SU-DHL-6 (cell line): ENCODE data around the gene DHRS12.

Experiments
- H2AFZ ChIP-seq: fragments of 200-600 bp; sonication (generic); 2 replicates; pipeline ENCODE4 v1.6.1; 2014; ENCODE audit warnings: low read depth, mild to moderate bottlenecking, moderate library complexity, mixed read lengths, antibody characterized with exemption, low read length; ENCODE audit not compliant: severe bottlenecking
- H3F3A ChIP-seq: fragments of 200-600 bp; shearing (Covaris generic); 2 replicates; pipeline ENCODE4 v1.6.0; 2016; ENCODE audit warnings: antibody characterized with exemption, mild to moderate bottlenecking; ENCODE audit not compliant: insufficient read depth
- H3K27ac ChIP-seq: fragments of 200-600 bp; sonication (generic); 2 replicates; pipeline ENCODE4 v1.5.1; 2016; ENCODE audit warnings: low read depth, mild to moderate bottlenecking, low read length, moderate library complexity, mixed read lengths
- H3K27me3 ChIP-seq: fragments of 200-600 bp; sonication (generic), shearing (Covaris generic); 2 replicates; pipeline ENCODE4 v1.6.0; 2014; ENCODE audit warnings: mild to moderate bottlenecking, low read length
- H3K36me3 ChIP-seq: fragments of 200-600 bp; sonication (generic); 2 replicates; pipeline ENCODE4 v1.6.1; 2014; ENCODE audit warnings: mild to moderate bottlenecking, low read length, mixed read lengths
- H3K4me2 ChIP-seq: fragments of 300-600, 200-600 bp; shearing (Covaris generic), sonication (generic); 2 replicates; pipeline ENCODE4 v1.6.0; 2014; ENCODE audit warnings: low read length, low read depth, mild to moderate bottlenecking; ENCODE audit not compliant: poor library complexity, severe bottlenecking
- H3K4me3 ChIP-seq: fragments of 200-600 bp; sonication (generic); 2 replicates; pipeline ENCODE4 v1.5.1; 2014; ENCODE audit warnings: antibody characterized with exemption, low read length, mild to moderate bottlenecking, mixed read lengths; ENCODE audit not compliant: insufficient read depth, poor library complexity, severe bottlenecking
- H3K79me2 ChIP-seq: fragments of 200-600 bp; sonication (generic); 2 replicates; pipeline ENCODE4 v1.6.1; 2014; ENCODE audit warnings: mild to moderate bottlenecking, low read length, moderate library complexity; ENCODE audit not compliant: insufficient read depth
- H3K9ac ChIP-seq: fragments of 200-600 bp; sonication (generic); 2 replicates; pipeline ENCODE4 v1.7.0; 2014; ENCODE audit warnings: mild to moderate bottlenecking, low read length
- H3K9me2 ChIP-seq: fragments of 200-600 bp; sonication (generic); replicated peaks from 2 replicates; pipeline ENCODE4 v1.6.1; 2014; ENCODE audit warnings: low read length; ENCODE audit not compliant: insufficient read depth
- H3K9me3 ChIP-seq: fragments of 200-600 bp; sonication (generic); 2 replicates; pipeline ENCODE4 v1.6.1; 2014; ENCODE audit warnings: low read length, mixed read lengths; ENCODE audit not compliant: insufficient read depth
- H4K20me1 ChIP-seq: fragments of 200-600 bp; sonication (generic); 2 replicates; pipeline ENCODE4 v1.6.1; 2014; ENCODE audit warnings: low read depth, mild to moderate bottlenecking, antibody characterized with exemption, low read length, moderate library complexity, mixed read lengths
- EZH2phosphoT487 ChIP-seq: fragments of 200-600 bp; sonication (generic), shearing (Covaris generic); conservative IDR thresholded peaks from 2 replicates; pipeline ENCODE4 v1.6.1; 2018; ENCODE audit warnings: mild to moderate bottlenecking, antibody characterized with exemption, low read length, moderate library complexity, mixed read lengths
- TF ChIP-seq, protein P1 (sequence below): fragments of 200-600 bp; sonication (generic); IDR thresholded peaks from one replicate; pipeline ENCODE4 v1.5.1; 2017; ENCODE audit warnings: antibody characterized with exemption, mild to moderate bottlenecking, low read length, moderate library complexity; ENCODE audit not compliant: insufficient read depth, poor library complexity, severe bottlenecking

Gene DHRS12

DNA sequence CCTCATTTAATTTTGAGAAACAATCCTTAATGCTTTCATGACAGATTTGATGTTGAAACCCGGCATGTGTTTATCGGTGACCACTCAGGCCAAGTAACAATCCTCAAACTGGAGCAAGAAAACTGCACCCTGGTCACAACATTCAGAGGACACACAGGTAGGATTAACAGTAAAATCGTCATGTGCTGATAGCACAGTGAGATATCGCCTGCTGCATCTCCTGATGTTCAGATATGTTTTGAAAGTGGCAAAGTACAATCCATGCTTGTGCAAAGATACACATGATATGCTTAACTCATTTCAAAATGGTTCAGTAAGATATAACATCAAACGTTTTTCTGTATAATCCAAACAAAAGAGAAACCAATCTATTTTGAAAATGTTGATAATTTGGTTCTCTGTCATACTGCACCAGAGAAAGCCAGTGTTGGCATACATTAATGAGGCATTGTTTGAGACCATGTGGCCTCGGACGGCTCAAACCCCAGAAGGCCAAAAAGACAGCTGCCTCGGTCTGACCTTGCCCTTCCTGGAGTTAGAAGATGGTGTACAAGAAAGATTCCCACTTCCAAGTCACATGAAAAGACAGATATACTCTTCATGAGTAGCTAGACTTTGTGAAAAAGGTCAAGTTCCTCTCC is 76.2 kb downstream of the DHRS12 start:
- no peaks in the 10 kb centered on the region for H4K20me1 ChIP-seq

GRCh38 chr13:51726446-51727193 is 77.3 kb downstream of the DHRS12 start:
- H2AFZ ChIP-seq, result no peak overlapping the region
- H3K4me2 ChIP-seq, result no peak overlapping the region

More for the DNA sequence above, 76.2 kb downstream of the DHRS12 start:
- no peaks in the 10 kb centered on the region for H3K27me3 ChIP-seq
- no peak overlapping the region for H2AFZ ChIP-seq
- H3K27ac ChIP-seq, result no peak overlapping the region
- no peak overlapping the region for H3K4me2 ChIP-seq
- H3K9me3 ChIP-seq, result no peaks in the 10 kb centered on the region
- no peaks in the 10 kb centered on the region for H3F3A ChIP-seq
- no peaks in the 10 kb centered on the region for H3K79me2 ChIP-seq
- H3K4me3 ChIP-seq, result no peak overlapping the region
- H3K36me3 ChIP-seq, result no peaks in the 10 kb centered on the region
- H3K9me2 ChIP-seq, result no peaks in the 10 kb centered on the region
- no peak overlapping the region for H3K9ac ChIP-seq
- TF ChIP-seq EZH2phosphoT487, result no peak
- TF ChIP-seq, protein P1, sequence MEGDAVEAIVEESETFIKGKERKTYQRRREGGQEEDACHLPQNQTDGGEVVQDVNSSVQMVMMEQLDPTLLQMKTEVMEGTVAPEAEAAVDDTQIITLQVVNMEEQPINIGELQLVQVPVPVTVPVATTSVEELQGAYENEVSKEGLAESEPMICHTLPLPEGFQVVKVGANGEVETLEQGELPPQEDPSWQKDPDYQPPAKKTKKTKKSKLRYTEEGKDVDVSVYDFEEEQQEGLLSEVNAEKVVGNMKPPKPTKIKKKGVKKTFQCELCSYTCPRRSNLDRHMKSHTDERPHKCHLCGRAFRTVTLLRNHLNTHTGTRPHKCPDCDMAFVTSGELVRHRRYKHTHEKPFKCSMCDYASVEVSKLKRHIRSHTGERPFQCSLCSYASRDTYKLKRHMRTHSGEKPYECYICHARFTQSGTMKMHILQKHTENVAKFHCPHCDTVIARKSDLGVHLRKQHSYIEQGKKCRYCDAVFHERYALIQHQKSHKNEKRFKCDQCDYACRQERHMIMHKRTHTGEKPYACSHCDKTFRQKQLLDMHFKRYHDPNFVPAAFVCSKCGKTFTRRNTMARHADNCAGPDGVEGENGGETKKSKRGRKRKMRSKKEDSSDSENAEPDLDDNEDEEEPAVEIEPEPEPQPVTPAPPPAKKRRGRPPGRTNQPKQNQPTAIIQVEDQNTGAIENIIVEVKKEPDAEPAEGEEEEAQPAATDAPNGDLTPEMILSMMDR, result no peak

GRCh38 chr13:51724721-51725120 is 79.2 kb downstream of the DHRS12 start:
- H3K9ac ChIP-seq, result no peak overlapping the region
- H3F3A ChIP-seq, result no peaks in the 10 kb centered on the region
- TF ChIP-seq, protein P1, result no peak
- TF ChIP-seq EZH2phosphoT487, result no peak
- no peak overlapping the region for H2AFZ ChIP-seq
- H4K20me1 ChIP-seq, result no peaks in the 10 kb centered on the region
- H3K4me2 ChIP-seq, result no peak overlapping the region
- no peak overlapping the region for H3K27ac ChIP-seq
- no peaks in the 10 kb centered on the region for H3K9me2 ChIP-seq
- H3K27me3 ChIP-seq, result no peaks in the 10 kb centered on the region
- no peaks in the 10 kb centered on the region for H3K36me3 ChIP-seq
- H3K9me3 ChIP-seq, result no peaks in the 10 kb centered on the region
- H3K4me3 ChIP-seq, result no peak overlapping the region
- no peaks in the 10 kb centered on the region for H3K79me2 ChIP-seq

More at GRCh38 chr13:51726446-51727193, 77.3 kb downstream of the DHRS12 start:
- Histone ChIP-seq H3F3A (no peaks in the 10 kb centered on the region), H3K9ac (no peak overlapping the region), H3K9me3 (no peaks in the 10 kb centered on the region), H3K4me3 (no peak overlapping the region), H3K27ac (no peak overlapping the region), H3K79me2 (no peaks in the 10 kb centered on the region), H3K27me3 (no peaks in the 10 kb centered on the region), H3K9me2 (no peaks in the 10 kb centered on the region), H4K20me1 (no peaks in the 10 kb centered on the region), H3K36me3 (no peaks in the 10 kb centered on the region)
- TF ChIP-seq, protein P1, result no peak
- no peak for TF ChIP-seq EZH2phosphoT487
